Activated CD8-positive, alpha-beta memory T cell treated with anti-CD3 and anti-CD28 coated beads, Interleukin-2, amount 10 ng/mL, durations not matched to agents 7 days and 5 days (primary cell): ENCODE data around the gene PDE6D. TPM values are rescaled to one million over a fixed set of nuclear protein-coding genes. Genes with fewer than 3 reads are reported as not detected.

Experiments
- ATAC-seq: fragments of 150-1000 bp; cut with Tn5 transposase; one replicate; pipeline ENCODE4 v1.10.0; 2021; ENCODE audit warnings: moderate library complexity
- CTCF ChIA-PET: fragments of 350-600 bp; sonication (Branson Sonifier 250); formaldehyde crosslinking; loops from one replicate; lab custom pipeline; 2021; ENCODE audit warnings: antibody characterized with exemption; lab: Charles Lee
- DNase-seq: peaks from one replicate; pipeline ENCODE4 v3.0.0-alpha.2; 2020
- H3K27ac Mint-ChIP-seq: one replicate; pipeline ENCODE4 v1.8.0; 2021; ENCODE audit warnings: mild to moderate bottlenecking, mixed read lengths
- H3K27me3 Mint-ChIP-seq: one replicate; pipeline ENCODE4 v1.8.0; 2021; ENCODE audit warnings: mixed read lengths
- H3K36me3 Mint-ChIP-seq: one replicate; pipeline ENCODE4 v1.8.0; 2021; ENCODE audit warnings: mild to moderate bottlenecking, mixed read lengths
- H3K4me1 Mint-ChIP-seq: one replicate; pipeline ENCODE4 v1.8.0; 2021; ENCODE audit warnings: mixed read lengths
- H3K4me3 Mint-ChIP-seq: one replicate; pipeline ENCODE4 v1.8.0; 2021; ENCODE audit warnings: mild to moderate bottlenecking, moderate library complexity, mixed read lengths
- H3K9me3 Mint-ChIP-seq: one replicate; pipeline ENCODE4 v1.8.0; 2022; ENCODE audit warnings: low read depth, mixed read lengths
- total RNA-seq, 2 experiments: library from RNA; stranded (reverse); gene quantifications; one replicate each; pipeline ENCODE4 v1.2.3, GENCODE V29; 2021

Gene PDE6D
- total RNA-seq, 2 experiments from 2014 or later, result 37.5 to 41.7 TPM

- no peak for DNase-seq
- ATAC-seq, result no peak
- CTCF ChIA-PET, result interaction anchor here (0.6 to 2.0 kb wide), 3 partner anchors 9 to 636 kb away, joined by 3 to 6 read pairs (median 4); no protein-coding TSS in a partner anchor
- Mint-ChIP-seq H3K27me3 (no peaks in the 10 kb centered on the region), H3K9me3 (no peaks in the 10 kb centered on the region), H3K4me1 (peaks cover 21% of the 10 kb centered on the region), H3K4me3 (no peak overlapping the region), H3K27ac (no peak overlapping the region), H3K36me3 (peaks cover 19% of the 10 kb centered on the region)
Measured at GRCh38 chr2:231791107-231791506, 10.0 kb upstream of the PDE6D start.

- Mint-ChIP-seq H3K36me3 (peaks cover 6% of the 10 kb centered on the region), H3K4me3 (peak overlapping the region; percentile 92), H3K27me3 (no peaks in the 10 kb centered on the region), H3K9me3 (no peaks in the 10 kb centered on the region), H3K27ac (peak overlapping the region; percentile 83), H3K4me1 (peaks cover 55% of the 10 kb centered on the region)
- DNase-seq, result no peak
- ATAC-seq, result no peak
- CTCF ChIA-PET, result interaction anchor here (0.9 to 2.2 kb wide), 6 partner anchors 10 to 109 kb away, joined by 3 to 12 read pairs (median 5); no protein-coding TSS in a partner anchor
Measured at GRCh38 chr2:231786917-231787292, 5.8 kb upstream of the PDE6D start.

GRCh38 chr2:231786177-231786916 is 5.3 kb upstream of the PDE6D start, which contains the start of gene COPS7B:
COPS7B (plus strand) TSS chr2:231786445; CDS start chr2:231788571, 2,126 bp downstream.
- no peaks in the 10 kb centered on the region for H3K9me3 Mint-ChIP-seq
- peak within 1 kb of the TSS; percentile 92 for H3K4me3 Mint-ChIP-seq
- H3K27me3 Mint-ChIP-seq, result no peaks in the 10 kb centered on the region

GRCh38 chr2:231785822-231786176 is 4.7 kb upstream of the PDE6D start:
- Mint-ChIP-seq H3K4me3 (peak overlapping the region; percentile 92), H3K27me3 (no peaks in the 10 kb centered on the region), H3K4me1 (peaks cover 56% of the 10 kb centered on the region), H3K9me3 (no peaks in the 10 kb centered on the region), H3K27ac (peak overlapping the region; percentile 80), H3K36me3 (peaks cover 6% of the 10 kb centered on the region)
- CTCF ChIA-PET, result interaction anchor here (0.9 to 2.4 kb wide), 11 partner anchors 10 to 184 kb away, joined by 3 to 12 read pairs (median 6); no protein-coding TSS in a partner anchor
- ATAC-seq (no peak), DNase-seq (no peak)

More at GRCh38 chr2:231786177-231786916, 5.3 kb upstream of the PDE6D start, which contains the start of gene COPS7B:
- H3K27ac Mint-ChIP-seq, result peak within 1 kb of the TSS; percentile 83
- ATAC-seq (peak; percentile 77), DNase-seq (peak; percentile 88)
- CTCF ChIA-PET, result interaction anchor here (0.9 to 2.4 kb wide), 11 partner anchors 10 to 185 kb away, joined by 3 to 12 read pairs (median 6); no protein-coding TSS in a partner anchor
- H3K4me1 Mint-ChIP-seq, result peaks cover 56% of the 10 kb centered on the region
- peaks cover 6% of the 10 kb centered on the region for H3K36me3 Mint-ChIP-seq

GRCh38 chr2:231785413-231785812 is 4.3 kb upstream of the PDE6D start:
- Mint-ChIP-seq H3K36me3 (peaks cover 6% of the 10 kb centered on the region), H3K4me3 (peak overlapping the region; percentile 92), H3K9me3 (no peaks in the 10 kb centered on the region), H3K4me1 (peaks cover 56% of the 10 kb centered on the region), H3K27ac (no peak overlapping the region), H3K27me3 (no peaks in the 10 kb centered on the region)
- DNase-seq, result no peak
- CTCF ChIA-PET, result interaction anchor here (1.3 to 2.4 kb wide), 9 partner anchors 11 to 184 kb away, joined by 3 to 12 read pairs (median 6); no protein-coding TSS in a partner anchor
- no peak for ATAC-seq

- no peak for ATAC-seq
- H3K4me3 Mint-ChIP-seq, result peak overlapping the region; percentile 94
- CTCF ChIA-PET, result interaction anchor here (1.3 kb wide), 1 partner anchor 68 kb away, joined by 6 read pairs; no protein-coding TSS in a partner anchor
- no peaks in the 10 kb centered on the region for H3K27me3 Mint-ChIP-seq
- H3K36me3 Mint-ChIP-seq, result peaks cover 2% of the 10 kb centered on the region
- H3K27ac Mint-ChIP-seq, result peak overlapping the region; percentile 94
- no peaks in the 10 kb centered on the region for H3K9me3 Mint-ChIP-seq
- peak; percentile 54 for DNase-seq
- H3K4me1 Mint-ChIP-seq, result peaks cover 52% of the 10 kb centered on the region
Measured at GRCh38 chr2:231781798-231782726, 980 bp upstream of the PDE6D start.

GRCh38 chr2:231780123-231780908 is 766 bp downstream of the PDE6D start:
- no peak overlapping the region for H3K27ac Mint-ChIP-seq
- CTCF ChIA-PET, result interaction anchor here (1.0 to 1.3 kb wide), 3 partner anchors 24 to 67 kb away, joined by 3 to 6 read pairs (median 3); no protein-coding TSS in a partner anchor
- peaks cover 40% of the 10 kb centered on the region for H3K4me1 Mint-ChIP-seq

GRCh38 chr2:231769170-231770136 is 11.6 kb downstream of the PDE6D start:
- H3K27me3 Mint-ChIP-seq, result no peaks in the 10 kb centered on the region
- ATAC-seq, result peak; percentile 67
- no peaks in the 10 kb centered on the region for H3K36me3 Mint-ChIP-seq
- no peak for DNase-seq
- CTCF ChIA-PET, result no interaction called here
- H3K4me3 Mint-ChIP-seq, result no peak overlapping the region
- H3K9me3 Mint-ChIP-seq, result no peaks in the 10 kb centered on the region
- H3K4me1 Mint-ChIP-seq, result peaks cover 31% of the 10 kb centered on the region
- peak overlapping the region; percentile 7 for H3K27ac Mint-ChIP-seq

More at GRCh38 chr2:231780123-231780908, 766 bp downstream of the PDE6D start:
- Mint-ChIP-seq H3K27me3 (no peaks in the 10 kb centered on the region), H3K9me3 (no peaks in the 10 kb centered on the region), H3K36me3 (peaks cover 2% of the 10 kb centered on the region), H3K4me3 (peak overlapping the region; percentile 94)
- ATAC-seq (no peak), DNase-seq (peak; percentile 51)

- CTCF ChIA-PET, result interaction anchor here (1.6 kb wide), 1 partner anchor 51 kb away, joined by 3 read pairs; no protein-coding TSS in a partner anchor
- no peak overlapping the region for H3K27ac Mint-ChIP-seq
Measured at GRCh38 chr2:231765496-231765929, 15.6 kb downstream of the PDE6D start.

GRCh38 chr2:231764760-231765159 is 16.3 kb downstream of the PDE6D start:
- Mint-ChIP-seq H3K9me3 (no peaks in the 10 kb centered on the region), H3K36me3 (peaks cover 1% of the 10 kb centered on the region), H3K27me3 (no peaks in the 10 kb centered on the region), H3K4me1 (peaks cover 25% of the 10 kb centered on the region), H3K27ac (no peak overlapping the region), H3K4me3 (no peak overlapping the region)
- no peak for ATAC-seq
- CTCF ChIA-PET, result interaction anchor here (1.6 kb wide), 1 partner anchor 50 kb away, joined by 3 read pairs; no protein-coding TSS in a partner anchor
- DNase-seq, result no peak

More at GRCh38 chr2:231765496-231765929, 15.6 kb downstream of the PDE6D start:
- Mint-ChIP-seq H3K4me1 (peaks cover 32% of the 10 kb centered on the region), H3K4me3 (no peak overlapping the region), H3K27me3 (no peaks in the 10 kb centered on the region), H3K36me3 (peaks cover 1% of the 10 kb centered on the region), H3K9me3 (no peaks in the 10 kb centered on the region)
- no peak for DNase-seq
- no peak for ATAC-seq

- ATAC-seq, result no peak
- CTCF ChIA-PET, result no interaction called here
- Mint-ChIP-seq H3K36me3 (peaks cover 1% of the 10 kb centered on the region), H3K4me1 (peaks cover 19% of the 10 kb centered on the region), H3K27ac (no peak overlapping the region), H3K4me3 (no peak overlapping the region), H3K27me3 (no peaks in the 10 kb centered on the region), H3K9me3 (no peaks in the 10 kb centered on the region)
- no peak for DNase-seq
Measured at GRCh38 chr2:231764124-231764523, 17.0 kb downstream of the PDE6D start.
